Breast epithelium (tissue), 3 donors: ENCODE data around the gene DCAF10.

ENCODE experiments used
- POLR2A ChIP-seq: fragments of 450-650 bp; IDR thresholded peaks from one replicate; pipeline ENCODE4 v1.6.1; 2016; ENCODE audit warnings: antibody characterized with exemption, mild to moderate bottlenecking, moderate library complexity
- POLR2AphosphoS5 ChIP-seq, 3 donors: sonication (generic); formaldehyde crosslinking; IDR thresholded peaks; one replicate each; pipeline ENCODE4 v1.6.1; 2017; ENCODE audit warnings: antibody characterized with exemption in 3 of 3
- TF ChIP-seq, protein P1 (sequence below), 3 donors: fragments of 450-650 bp; IDR thresholded peaks; one replicate each; pipeline ENCODE4 v1.5.1; 2016 to 2017; ENCODE audit warnings: antibody characterized with exemption in 3 of 3, mild to moderate bottlenecking in 3 of 3, moderate library complexity in 3 of 3

DNA sequence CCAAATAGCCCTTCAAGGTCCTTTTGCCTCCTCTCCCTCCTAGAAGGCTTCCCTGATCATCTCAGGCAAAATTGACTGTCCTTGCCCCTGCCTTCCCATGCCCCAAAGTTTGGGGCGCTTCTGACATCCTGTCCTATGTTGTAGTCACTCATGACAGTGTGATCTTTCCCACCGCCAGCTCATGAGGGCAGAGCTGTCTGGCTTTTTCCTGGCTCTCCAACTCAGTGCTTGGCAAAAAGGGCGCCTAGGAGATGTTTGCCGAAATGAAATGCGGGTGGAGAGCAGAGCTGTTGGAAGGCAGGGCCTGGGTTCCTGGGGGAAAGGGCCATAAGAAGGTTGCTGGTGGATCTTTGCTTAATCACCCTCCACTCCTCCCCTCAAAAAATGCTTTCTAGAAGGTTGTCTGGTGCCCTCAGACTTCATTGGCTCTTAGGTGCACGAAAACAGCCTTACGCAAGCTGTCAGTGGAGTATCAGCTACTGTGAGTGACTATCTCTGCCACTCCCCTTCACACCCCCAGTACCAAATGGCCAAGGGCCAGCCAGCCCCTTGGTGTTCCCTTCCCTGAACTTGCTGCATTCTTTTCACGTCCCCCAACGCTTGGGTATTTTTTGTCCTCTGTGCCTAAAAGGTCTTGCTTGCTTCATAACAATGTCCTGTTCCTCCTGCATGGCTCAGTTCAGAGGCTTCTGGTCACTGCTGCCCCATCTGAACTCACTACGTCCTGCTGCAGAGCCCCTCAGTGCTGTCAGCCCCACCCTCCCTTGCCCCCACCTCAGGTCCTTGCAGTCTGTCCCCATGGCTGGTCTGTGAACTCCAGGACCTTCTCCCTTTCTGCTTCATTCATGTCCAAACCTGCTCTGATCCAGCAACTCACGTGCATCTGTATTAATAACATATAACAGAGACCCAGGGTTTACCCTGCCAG lies 106.0 kb downstream of the DCAF10 start:
- TF ChIP-seq, protein P1, sequence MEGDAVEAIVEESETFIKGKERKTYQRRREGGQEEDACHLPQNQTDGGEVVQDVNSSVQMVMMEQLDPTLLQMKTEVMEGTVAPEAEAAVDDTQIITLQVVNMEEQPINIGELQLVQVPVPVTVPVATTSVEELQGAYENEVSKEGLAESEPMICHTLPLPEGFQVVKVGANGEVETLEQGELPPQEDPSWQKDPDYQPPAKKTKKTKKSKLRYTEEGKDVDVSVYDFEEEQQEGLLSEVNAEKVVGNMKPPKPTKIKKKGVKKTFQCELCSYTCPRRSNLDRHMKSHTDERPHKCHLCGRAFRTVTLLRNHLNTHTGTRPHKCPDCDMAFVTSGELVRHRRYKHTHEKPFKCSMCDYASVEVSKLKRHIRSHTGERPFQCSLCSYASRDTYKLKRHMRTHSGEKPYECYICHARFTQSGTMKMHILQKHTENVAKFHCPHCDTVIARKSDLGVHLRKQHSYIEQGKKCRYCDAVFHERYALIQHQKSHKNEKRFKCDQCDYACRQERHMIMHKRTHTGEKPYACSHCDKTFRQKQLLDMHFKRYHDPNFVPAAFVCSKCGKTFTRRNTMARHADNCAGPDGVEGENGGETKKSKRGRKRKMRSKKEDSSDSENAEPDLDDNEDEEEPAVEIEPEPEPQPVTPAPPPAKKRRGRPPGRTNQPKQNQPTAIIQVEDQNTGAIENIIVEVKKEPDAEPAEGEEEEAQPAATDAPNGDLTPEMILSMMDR (IDR thresholded peaks at IDR 0.05), result no peak
- TF ChIP-seq POLR2A (no peak), POLR2AphosphoS5 (IDR thresholded peaks at IDR 0.05) (no peak)
